COLO668 (cell line): ENCODE results near the gene TSPAN13.

Experiments
- DNase-seq: peaks from one replicate; lab custom pipeline; 2025; ENCODE audit not compliant: unreplicated experiment; lab: John Stamatoyannopoulos, UW

The TSPAN13 gene

DNA sequence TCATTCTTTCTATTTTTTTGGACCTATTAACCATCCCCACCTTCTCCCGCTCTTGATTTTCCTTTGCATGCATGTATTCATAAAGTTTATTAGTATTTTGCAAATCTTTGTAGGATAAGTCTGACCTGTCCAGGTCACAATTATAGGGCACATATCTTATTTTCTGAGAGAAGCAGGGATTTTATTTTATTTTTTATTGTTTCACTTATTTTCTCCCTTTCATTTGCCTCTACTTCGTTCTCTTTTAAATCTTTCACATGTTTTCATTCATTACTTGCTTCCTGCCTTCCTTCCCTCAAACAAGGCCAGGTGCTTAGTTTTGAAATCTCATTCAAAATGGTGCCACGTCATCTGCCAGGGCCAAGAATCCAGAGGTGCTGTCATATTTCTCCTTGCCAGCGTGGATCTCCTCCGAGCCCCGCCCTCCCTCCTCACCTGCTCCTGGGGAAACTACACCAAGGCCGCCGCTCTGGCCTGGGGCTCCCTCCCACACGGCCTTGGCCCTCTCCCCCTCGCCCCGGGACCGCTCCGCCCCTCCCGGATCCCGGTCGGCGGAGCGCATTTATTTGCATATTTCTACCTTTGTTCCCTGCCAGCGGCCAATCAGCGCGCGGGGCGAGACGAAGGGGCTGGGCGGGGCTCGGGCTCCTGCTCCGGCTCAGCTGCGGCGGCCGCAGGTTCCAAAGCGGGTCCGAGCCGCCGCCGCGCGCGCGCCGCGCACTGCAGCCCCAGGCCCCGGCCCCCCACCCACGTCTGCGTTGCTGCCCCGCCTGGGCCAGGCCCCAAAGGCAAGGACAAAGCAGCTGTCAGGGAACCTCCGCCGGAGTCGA lies at the start of gene TSPAN13:
Gene TSPAN13 (plus strand): TSS at position 654 of the 830 bp plus-strand sequence. CDS start 213 bp downstream, outside the sequence.
- peak; percentile 99 for DNase-seq

DNA sequence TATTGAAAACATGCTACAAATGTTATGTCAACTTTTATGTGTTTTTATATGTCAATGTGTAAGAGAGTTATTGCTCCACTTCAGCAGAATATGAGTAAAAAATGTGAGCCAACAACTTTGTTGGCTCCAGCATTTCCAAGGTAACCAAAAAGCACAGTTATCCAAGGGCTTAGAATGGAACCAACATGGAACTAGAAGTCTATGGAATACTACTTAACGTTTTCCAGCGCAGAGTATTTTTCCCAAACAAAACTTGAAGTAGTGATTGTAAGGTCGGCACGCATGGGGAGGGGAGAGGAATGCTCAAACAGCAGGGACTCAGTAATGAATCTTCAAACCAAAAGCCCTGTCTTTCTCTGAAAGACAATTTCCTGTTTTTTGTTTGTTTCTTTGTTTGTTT lies 45.0 kb upstream of the TSPAN13 start:
- DNase-seq = no peak

DNA sequence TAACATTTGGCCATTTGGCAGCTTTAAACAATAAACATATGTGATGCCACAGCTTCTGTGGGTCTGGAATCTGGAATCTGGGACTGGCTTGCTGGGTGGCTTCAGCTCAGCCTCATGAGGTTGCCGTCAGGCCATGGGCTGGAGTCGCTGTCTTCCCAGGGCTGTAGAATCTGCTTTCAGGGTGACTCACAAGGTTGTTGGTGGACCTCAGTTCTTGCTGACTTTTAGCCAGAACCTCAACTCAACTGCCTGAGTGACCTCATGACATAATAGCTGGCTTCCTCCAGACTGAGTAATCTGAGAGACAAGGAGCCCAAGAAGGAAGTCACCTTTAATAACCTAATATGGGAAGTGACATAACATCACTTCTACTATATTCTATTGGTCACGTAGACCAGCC lies 44.6 kb upstream of the TSPAN13 start:
- no peak for DNase-seq

DNA sequence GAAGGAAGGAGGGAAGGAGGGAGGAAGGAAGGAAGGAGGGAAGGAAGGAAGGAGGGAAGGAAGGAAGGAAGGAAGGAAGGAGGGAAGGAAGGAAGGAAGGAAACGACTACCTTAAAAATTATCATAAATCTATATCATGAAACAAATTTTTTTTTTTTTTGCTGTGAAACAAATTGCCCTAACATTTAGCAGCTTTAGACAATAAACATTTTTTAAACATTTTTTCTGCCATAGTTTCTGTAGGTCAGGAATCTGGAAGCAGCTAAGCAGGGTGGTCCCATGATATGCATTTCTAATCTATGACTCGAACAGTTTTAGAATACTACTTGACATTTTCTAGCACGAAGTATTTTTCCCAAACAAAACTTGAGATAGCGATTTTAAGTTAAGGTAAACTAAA lies 42.9 kb upstream of the TSPAN13 start:
- no peak for DNase-seq

DNA sequence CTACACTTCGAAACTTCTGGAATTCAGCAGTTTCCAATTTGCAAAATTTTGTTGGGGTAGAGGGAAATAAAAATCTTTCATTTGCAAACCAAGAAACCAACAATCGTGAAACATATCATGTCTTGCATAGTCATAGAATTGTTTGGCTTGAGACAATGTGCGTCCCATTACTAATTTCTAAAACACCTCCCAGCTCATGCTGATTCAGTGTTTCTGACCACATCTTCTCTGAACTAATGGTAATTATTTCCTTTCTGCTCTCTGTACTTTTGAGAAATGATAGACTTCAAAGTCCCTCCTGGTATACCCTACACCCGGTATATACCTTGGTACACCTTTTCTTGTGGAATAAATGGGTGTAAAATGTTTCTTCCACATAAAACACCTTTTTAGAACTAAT lies 41.8 kb upstream of the TSPAN13 start:
- DNase-seq = no peak

DNA sequence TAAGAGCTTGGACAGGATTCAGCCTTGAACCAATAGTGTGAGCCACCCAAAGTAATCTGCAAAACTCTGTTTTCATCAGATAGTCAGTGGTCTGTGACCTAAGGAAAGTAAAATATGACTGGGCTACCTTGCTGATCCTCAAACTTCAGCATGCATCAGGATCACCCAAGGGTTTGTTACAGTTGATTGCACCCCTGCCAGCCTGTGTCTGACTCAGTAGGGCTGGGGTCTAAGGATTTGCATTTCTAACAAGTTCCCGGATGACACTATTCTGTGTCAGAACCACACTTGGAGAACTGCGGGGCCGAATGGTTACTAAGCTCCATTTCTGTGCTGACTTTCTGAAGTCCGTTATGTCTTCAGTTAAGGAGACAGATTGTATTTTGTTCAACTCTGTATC lies 40.6 kb upstream of the TSPAN13 start:
- DNase-seq = no peak

DNA sequence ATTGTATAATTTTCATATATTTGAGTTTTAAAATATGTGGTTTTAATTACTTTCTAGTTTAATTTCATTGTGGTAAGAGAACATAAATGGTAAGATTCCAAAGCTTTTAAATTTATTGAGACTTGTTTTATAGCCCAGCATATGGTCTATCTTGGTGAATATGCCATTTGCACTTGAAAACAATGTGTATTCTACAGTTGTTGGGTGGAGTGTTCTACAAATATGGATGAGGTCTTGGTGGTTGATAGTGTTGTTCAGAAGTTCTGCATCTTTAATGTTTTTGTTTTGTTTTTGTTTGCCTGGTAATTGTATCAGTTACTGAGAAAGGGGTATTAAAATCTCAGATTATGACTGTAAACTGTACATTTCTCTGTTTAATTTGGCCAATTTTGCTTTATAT lies 37.6 kb upstream of the TSPAN13 start:
- DNase-seq = no peak

DNA sequence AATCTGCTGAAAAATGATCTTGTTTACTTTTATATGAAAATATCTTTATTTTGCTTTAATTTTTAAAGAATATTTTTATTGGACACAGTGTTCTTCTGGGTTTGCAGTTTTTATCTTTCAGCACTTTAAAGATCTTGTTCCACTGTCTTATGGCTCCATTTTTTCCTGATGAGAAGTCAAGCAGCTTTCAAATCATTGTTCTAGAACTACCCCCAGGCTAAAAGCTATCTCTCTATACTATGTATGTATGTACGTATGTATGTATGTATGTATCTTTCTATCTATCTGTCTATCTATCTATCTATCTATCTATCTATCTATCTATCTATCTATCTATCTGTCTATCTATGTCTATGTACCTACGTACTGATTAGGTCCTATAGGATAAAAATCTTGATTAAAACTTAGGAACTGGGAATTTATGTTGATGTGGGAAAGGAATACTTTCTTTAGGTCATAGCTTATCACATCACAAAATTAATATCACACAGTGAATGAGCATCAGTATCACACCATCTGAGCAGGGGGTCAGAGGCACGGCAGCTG lies 35.4 kb upstream of the TSPAN13 start:
- DNase-seq = no peak

DNA sequence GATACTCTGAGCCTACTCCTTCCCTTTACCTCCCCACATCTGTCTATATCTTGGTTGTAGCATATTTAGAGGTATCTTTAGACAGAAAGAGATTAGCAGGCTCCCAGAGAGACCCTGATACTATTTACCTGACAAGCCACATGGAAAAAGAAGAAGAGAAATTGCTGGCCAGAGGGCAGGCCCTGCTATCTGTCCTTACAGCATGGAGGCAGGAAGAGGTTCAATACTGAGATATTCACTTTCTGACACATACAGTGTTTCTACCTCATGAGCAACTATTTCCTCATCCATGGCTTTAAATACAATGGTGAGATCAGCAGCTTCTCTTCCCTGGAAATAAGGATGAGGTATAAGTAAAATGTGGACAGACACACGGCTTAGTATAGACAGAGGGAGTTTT lies 33.9 kb upstream of the TSPAN13 start:
- no peak for DNase-seq

DNA sequence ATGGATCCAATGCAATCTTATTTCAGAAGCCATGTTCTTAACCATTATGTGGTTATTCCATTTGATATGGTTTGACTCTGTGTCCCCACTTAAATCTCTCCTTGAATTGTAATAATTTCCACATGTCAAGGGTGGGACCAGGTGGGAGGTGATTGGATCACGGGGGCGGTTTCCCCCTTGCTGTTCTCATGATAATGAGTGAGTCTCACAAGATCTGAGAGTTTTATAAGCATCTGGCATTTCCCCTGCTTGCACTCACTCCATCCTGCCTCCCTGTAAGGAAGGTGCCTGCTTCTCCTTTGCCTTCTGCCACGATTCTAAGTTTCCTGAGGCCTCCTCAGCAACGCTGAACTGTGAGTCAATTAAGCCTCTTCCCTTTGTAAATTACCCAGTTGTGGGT lies 32.0 kb upstream of the TSPAN13 start:
- DNase-seq = no peak

DNA sequence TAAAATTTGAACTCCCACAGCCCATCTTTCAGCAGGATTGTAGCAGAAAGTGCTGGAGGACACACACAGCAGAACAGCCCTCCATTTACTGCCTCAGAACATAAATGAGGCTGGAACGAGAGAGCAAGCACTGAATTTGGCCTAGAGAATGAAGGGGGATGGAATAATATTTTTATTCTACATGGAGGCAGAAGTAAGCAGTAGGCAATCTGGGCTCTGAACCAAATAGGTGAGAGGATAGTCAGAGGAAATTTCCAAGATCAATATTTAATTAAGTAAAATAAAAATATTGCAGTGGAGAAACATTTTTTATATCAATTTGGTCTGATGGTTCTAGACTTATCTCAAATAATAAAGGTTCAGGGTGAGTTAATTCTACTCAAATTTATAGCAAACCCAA lies 29.2 kb upstream of the TSPAN13 start:
- no peak for DNase-seq

DNA sequence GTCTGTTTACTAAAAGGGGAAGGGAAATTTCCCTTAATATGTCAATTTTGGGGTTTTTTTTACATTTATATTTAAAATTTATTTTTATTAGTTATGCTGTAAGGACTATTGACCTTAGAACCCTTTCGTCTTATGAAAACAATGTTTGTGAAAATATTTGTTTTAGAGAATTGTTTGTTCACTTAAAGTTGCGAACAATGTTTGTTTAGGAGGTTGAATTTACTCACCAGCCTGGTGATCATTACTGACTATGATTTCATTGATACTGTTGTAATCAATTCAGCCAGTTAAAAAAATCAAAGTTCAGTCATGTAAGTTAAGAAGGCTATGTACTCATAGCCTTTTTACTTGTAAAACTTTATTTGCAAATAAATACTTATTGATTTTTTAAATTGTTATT lies 27.4 kb upstream of the TSPAN13 start:
- no peak for DNase-seq

DNA sequence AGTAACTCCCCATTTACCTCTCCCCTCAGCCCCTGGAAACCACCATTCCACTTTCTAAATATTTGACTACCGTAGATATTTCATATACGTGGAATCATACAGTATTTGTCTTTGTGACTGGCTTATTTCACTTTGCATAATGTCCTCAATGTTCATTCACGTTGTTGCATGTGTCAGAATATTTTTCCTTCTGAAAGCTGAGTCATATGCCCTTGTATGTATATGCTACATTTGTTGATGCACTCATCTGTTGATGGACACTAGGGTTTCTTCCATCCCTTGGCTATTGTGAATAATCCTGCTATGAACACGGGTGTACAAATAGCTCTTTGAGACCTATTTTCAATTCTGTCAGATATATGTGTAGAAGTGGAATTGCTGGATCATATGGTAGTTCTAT lies 25.8 kb upstream of the TSPAN13 start:
- DNase-seq = no peak

DNA sequence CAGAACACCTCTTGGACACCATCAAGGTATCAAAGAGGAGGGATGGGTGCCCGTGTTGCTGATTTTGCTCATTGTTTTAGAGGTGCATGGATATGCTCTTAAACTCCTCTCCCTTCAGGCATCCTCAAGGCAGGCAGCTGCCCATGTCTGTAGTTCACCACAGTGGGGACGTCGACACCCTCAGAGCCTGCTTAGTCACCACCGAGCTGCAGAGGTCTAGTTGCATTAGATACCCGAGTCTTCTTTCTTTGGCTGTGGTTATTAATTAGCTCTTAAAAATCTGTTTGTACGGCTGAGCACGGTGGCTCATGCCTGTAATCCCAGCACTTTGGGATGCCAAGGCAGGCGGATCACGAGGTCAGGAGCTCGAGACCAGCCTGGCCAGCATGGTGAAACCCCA lies 24.7 kb upstream of the TSPAN13 start:
- DNase-seq = no peak

DNA sequence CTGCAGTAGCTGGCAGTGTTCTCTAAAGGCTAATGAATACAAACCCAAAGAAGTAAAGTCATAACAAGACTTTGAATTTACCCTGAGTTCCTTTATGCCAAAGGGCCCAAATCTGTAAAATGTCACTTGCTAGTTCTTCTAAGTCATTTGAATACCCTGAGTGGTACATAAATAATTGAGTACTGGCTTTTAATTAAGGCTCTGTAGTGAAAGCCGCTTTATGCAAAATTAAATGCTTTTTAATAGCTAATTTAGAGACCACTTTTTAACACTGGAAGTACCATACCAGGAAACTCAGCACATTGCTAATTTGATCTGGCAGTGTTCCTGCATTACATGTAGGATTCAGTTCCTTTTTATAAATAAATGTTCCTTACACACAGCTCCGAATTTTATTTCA lies 24.0 kb upstream of the TSPAN13 start:
- no peak for DNase-seq

DNA sequence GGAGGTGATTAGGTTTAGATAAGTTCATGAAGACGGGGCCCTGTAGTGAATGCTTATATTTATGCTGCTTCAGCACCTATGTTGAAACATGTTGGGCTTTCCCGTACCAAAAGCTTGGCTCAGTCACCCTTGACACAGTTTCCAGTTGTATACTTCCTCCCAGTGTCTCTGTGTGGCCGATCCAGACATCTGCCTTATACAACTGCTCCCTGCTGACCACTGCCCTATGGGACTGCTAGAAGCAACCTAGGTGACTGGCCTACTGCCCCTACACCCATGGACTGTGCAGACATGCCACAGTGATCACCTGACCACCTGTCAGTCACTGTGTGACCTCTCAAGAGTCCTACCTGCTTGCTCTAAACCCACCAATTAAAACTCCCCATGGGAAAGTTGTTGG lies 22.6 kb upstream of the TSPAN13 start:
- no peak for DNase-seq

DNA sequence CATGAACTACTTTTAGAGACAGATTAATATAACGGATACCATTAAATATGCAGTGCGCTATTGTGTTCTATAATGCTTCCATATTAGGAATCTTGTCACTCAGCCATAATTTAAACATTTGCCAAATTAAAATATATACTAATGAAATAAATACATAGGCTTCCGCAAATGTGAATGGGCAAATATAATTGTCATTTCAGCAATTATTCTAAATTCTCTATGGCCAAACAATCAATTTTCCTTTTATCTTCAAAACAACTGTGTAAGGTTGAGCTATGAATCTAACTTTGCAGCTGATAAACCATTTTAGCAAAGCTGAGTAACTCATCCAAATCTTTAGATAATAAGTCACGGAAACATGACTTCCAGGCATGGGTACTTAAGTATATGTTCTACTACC lies 20.7 kb upstream of the TSPAN13 start:
- no peak for DNase-seq

DNA sequence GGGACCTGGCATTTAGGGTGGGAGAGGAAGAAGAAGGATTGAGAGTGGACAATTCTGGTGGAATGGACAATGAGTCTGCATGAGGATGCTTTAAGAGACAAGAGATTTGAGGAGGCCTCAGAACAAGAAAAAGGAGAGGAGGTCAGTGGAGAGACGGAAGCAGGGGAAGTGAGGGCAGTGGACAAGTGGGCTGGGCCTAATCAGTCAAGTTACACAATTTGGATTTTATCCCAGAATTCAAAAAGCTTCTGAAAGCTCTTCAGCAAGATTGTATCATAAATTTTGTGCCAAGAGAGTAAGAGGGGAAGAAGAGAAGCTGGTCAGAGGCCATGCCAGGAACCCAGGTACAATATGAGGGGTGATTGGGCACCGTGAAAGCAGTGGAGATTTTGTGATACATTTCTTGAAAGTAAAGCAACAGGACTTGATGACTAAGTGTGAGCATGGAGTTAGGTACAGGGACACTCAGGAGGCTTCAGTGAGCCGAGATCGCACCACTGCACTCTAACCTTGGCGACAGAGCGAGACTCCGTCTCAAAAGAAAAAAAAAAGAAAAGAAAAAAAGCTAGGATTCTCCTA lies 19.3 kb upstream of the TSPAN13 start:
- DNase-seq = no peak

DNA sequence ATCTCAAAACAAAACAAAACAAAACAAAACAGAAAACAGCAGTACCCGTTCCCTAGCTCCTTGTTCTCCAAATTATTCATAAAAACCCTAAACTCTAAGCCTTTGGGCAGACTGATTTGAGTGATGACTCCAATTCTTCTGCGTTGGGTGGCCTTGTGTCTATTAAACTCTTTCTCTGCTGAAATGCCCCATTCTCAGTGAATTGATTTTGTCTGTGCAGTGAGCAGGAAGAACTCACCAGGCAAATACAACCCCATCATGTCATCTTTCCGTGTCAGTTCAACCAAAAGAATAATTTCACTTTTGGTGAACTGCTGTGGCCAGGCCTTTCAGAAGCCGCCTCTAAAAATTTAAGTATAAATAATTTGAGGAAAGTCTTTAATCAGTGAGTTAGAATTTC lies 18.5 kb upstream of the TSPAN13 start:
- DNase-seq = no peak

DNA sequence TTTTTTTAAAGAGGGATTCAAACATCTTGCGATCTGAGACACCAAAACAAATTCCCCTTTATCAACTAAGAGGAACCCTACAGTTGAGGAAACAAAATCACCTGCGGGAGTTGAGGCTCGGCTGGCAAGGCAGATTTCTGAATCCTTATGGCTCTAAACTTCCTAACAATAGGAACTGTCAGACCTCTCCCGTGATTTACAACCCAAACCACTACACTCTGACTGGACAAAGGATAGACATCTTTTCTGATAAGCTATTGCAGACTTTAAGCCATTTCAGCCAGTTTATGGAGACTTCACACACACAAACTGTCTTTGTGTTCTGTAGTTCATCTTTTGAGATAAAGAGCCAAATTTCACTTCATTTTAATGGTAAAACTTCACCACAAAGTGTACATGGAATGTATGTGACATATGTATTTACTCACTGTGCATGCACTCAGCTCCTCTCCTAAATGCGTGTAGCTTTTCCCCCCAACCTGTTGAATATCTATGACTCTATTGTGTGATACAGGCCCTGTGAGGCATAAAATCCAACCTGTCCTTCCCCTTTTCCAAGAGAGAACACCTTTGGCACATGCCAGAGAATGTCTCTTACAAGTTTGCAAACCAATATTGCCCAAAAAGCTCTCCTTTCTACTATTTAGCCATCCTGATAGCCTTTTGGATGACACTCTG lies 15.4 kb upstream of the TSPAN13 start:
- DNase-seq = no peak

DNA sequence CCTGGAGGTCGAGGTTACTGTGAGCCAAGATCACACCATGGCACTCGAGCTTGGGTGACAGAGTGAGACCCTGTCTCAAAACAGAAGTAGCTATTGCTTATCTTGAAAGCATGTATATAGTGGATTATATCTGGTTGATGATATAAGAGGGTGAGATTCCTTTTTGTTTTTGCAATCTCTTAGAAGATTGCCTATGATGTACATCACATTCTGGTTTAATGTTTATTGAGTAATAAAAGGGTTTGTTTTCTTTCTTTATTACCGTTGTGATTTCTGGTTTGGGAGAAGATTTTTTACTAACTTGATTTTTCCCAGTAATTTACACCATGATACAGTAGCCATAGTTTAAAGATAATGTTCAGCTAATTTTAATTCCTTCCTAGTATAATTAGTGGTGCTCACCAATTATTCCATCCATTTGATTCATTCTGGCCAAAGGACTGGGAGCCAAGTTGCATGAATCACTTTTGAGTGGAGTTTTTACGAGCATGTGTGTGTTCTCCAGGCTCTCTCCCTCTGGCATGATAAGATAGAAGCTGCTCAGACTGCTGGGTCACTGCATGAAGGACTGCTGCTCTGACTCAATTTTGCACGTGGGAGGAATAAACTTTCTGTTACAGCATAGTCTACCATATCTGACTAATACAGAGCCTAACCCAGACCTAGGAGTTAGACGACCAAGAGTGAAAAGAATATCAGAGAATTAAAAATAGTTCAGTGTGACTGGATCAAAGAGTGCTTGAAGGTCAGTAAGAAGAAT lies 13.5 kb upstream of the TSPAN13 start:
- DNase-seq = no peak
